NCI-H2107 treated with DMSO at 0.1 percent for 48 hours (cell line): Measurements from ENCODE around the gene SULT6B1.
A peak's percentile ranks its signal among the peaks of the same experiment; 100 is the strongest.
"Not testable (repeated sequence)": the region's sequence is repeated elsewhere in the genome, so short reads cannot be mapped to it uniquely, and the experiment has no call there.

ENCODE experiments used
- DNase-seq: peaks from one replicate; lab custom pipeline; 2025; ENCODE audit not compliant: unreplicated experiment; lab: John Stamatoyannopoulos, UW

Gene SULT6B1

DNA sequence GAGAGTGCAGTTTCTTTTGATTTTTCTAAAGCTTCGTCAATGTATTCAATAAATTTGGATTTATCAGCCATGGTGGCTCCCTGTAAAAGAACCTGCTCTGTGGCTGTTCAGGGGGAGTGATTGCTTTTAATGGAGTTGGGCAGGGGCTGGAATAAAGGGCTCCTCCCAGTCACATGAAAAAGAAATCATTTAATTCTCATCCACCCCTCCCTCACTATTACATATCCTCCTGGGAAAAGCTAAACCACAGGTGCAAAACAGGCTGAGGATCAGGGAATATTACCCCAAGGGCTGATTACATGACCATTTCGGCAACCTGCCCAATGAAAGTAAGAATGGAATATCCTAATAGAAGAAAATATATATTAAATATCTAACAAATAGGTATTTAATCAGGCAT, at the start of gene SULT6B1:
SULT6B1 (minus strand) TSS at position 101 of the 400 bp plus-strand sequence; CDS start at position 71, 30 bp downstream.
- no peak for DNase-seq

GRCh38 chr2:37232131-37232933, 43.9 kb upstream of the SULT6B1 start:
- no peak for DNase-seq

- DNase-seq = peak; percentile 73
Observed at GRCh38 chr2:37231241-37232130, 43.0 kb upstream of the SULT6B1 start, which contains the start of the genes CEBPZ and NDUFAF7. CEBPZ (minus strand) TSS chr2:37231596; CDS start chr2:37231567, 29 bp downstream. NDUFAF7 (plus strand) TSS chr2:37231658; CDS start chr2:37231706, 48 bp downstream.

GRCh38 chr2:37230581-37230980, 42.1 kb upstream of the SULT6B1 start:
- peak; percentile 2 for DNase-seq

- DNase-seq = no peak
Observed at GRCh38 chr2:37228788-37229187, 40.3 kb upstream of the SULT6B1 start.

DNA sequence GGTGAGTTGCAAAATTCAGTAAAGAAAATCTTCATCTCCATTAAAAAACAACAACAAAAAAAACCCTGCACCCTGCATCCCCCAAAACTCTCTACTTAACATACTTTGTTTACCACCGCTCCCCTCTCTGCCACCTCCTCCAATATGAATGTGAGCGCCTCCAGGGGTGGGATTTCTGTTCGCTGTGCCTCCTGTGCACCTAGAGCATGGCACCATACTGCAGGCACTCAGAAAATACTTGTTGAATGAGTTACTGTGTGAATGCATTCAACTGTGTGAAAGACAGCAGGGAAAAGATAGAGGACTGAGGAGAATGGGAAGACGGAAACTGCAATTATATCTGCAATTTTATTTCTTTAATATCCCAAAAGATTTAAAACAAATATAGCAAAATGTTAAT, 38.4 kb upstream of the SULT6B1 start:
- DNase-seq = no peak

DNA sequence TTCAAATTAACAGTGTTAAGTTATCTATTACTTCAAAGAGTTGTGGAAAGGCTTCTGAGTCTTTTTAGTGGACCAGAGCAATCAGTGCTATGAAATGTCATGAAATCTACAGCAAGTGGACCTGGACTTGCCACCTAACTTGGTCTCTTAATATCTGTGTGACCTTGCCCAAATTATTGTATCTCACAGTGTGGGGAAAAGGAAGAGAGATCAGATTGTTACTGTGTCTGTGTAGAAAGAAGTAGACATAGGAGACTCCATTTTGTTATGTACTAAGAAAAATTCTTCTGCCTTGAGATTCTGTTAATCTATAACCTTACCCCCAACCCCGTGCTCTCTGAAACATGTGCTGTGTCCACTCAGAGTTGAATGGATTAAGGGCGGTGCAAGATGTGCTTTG, 36.7 kb upstream of the SULT6B1 start:
- DNase-seq = not testable (repeated sequence)

GRCh38 chr2:37224063-37224462, 35.6 kb upstream of the SULT6B1 start:
- no peak for DNase-seq

DNA sequence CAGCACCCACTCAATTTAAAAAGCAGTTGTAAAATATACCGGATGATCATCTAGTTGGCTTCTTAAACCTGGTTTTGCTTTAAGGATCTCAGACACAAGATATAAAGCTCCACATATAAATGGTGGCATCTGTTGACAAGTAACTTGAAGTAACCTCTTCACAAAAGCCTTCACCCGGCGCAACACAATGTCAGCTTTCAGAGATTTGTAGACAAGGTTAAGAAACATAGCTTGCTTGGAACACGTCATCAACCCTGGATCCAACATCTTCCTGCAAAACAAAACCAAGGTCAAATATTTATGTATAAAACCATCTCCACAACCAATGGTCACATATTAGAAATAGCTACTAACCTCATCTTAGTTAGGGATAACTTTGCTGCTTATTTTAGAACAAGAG, 34.7 kb upstream of the SULT6B1 start:
- DNase-seq = no peak

GRCh38 chr2:37219046-37219445, 30.6 kb upstream of the SULT6B1 start:
- no peak for DNase-seq

GRCh38 chr2:37215250-37215649, 26.8 kb upstream of the SULT6B1 start:
- no peak for DNase-seq

DNA sequence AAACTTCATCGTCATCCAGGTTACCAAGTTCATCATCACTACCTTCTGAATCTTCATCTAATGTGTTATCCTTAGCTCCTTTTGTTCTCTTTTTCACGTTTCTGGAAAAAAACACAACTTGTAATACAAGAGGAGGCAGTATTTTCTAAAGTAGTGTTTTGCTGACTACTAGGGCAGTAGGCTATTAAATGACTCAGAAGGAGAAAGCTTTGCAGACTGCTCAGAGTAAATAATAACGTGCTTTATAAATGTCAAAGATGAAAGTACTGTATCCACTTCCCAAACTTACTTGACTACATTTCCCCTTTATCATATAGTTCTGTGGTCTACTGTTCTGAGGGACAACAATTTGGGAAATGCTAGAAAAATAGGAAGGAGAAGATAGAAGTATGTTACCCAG, 23.5 kb upstream of the SULT6B1 start:
- no peak for DNase-seq

- no peak for DNase-seq
Observed at GRCh38 chr2:37211212-37211611, 22.7 kb upstream of the SULT6B1 start.

- DNase-seq = not testable (repeated sequence)
Observed at GRCh38 chr2:37206760-37207159, 18.3 kb upstream of the SULT6B1 start.

DNA sequence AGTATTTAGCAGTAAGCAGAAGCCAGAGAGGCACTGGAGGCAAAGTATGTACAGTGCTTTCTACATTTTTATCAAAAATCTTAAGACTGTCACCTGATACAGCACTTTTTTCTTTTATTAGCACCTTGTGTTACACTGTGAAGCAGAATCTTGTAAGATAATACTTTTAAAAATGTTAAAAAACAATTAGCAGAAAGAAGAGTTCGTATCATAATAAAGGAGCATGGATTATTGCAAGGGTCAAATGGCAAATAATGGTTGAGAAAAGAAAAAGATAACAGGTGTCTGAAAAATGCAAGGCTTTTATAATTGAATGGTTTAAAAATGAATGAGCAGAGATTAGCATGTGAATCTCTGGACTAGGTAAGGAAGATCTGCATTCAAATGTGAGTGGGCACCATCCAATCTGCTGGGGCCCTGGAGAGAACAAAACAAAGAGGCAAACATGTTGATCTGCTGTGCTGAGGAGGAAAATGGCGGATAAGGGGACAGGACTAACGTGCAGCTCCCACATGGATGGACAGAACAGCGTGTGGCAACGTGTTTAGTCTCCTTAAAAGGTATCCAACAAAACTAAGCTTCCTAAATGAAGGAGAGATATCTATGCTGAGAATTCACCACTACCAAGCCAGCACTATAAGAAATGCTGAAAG, 17.3 kb upstream of the SULT6B1 start:
- DNase-seq = no peak

GRCh38 chr2:37205071-37205661, 16.7 kb upstream of the SULT6B1 start:
- DNase-seq = not testable (repeated sequence)

DNA sequence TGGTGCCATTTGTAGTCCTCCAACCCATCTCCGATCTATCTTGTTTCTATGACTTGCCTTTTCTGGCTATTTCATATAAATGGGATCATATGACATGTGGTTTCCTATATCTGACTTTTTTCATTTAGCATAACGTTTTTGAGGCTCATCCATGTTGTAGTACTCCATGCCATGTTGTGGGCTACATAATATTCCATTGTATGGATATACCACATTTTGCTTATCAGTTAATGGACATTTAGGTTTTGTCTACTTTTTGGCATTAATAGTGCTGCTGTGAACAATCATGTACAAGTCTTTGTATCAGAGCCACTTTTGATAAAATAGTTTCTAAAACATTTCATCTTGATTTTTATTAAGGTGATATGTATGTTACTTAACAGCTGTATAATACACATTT, 15.2 kb upstream of the SULT6B1 start:
- DNase-seq = no peak

- DNase-seq = no peak
Observed at GRCh38 chr2:37201766-37202165, 13.3 kb upstream of the SULT6B1 start.

- no peak for DNase-seq
Observed at GRCh38 chr2:37201208-37201607, 12.7 kb upstream of the SULT6B1 start.

GRCh38 chr2:37198681-37199065, 10.2 kb upstream of the SULT6B1 start:
- no peak for DNase-seq
